GM12872 (cell line): Measurements from ENCODE around the gene CRYBB3.

Experiments
- CTCF ChIP-seq: IDR thresholded peaks from 3 replicates; pipeline ENCODE4 v1.5.1; 2011; ENCODE audit warnings: low read depth, mild to moderate bottlenecking, low read length, moderate library complexity; ENCODE audit not compliant: insufficient read depth

CRYBB3 gene

DNA sequence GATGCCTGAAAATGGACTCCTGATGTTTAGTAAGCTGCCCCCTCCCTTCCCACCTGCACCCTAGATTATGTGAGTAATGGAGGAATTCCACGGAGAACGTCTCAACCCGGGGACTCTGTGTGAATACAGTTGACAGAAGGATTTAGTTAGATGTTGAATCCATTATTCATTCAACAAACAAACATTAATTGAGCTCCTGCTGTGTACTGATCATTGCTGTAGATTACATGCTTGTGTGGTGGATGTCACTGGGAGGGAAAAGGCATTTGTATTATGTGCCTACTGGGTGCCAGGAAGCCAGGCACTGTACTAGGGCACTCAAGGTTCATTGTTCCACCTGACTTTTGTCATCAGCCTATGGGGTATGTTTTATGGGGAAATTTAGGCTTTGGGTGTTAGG lies 22.9 kb upstream of the CRYBB3 start:
- TF ChIP-seq CTCF: no peak

DNA sequence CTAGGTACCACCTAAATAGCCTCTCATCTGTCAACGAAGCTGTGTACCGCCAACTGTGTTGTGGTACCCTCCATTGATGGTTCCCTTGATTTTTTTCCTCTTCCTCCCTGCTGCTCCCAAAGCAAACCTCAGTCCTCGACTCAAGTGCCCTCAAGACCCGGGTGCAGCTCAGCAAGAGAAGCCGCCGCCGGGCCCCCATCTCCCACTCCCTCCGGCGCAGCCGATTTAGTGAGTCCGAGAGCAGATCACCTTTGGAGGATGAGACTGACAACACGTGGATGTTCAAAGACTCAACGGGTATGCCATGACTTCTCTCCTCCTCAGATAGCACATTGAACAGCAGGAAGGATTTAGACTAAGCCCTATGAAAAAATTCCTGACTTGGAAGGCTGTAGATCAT lies 22.4 kb upstream of the CRYBB3 start:
- no peak for TF ChIP-seq CTCF

DNA sequence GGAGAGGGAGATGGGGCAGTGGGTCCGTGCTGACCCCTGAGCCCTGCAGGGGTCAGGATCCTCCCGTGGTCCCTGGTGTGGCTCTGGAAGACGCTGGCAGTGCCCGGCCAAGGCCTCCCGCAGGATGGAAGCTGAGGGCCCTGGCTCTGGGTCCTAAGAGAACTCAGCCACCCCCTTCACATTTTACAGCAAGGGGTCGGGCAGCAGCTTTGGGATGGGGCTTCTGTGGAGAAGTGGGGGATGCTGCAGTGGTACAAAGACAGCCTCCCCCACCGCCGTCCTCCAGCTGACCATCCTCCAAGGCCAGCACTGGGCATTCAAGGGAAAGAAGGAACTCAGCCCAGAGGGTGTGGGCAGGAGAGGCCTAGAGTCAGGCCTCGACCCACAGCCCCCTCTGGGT lies 21.8 kb upstream of the CRYBB3 start:
- no peak for TF ChIP-seq CTCF

- TF ChIP-seq CTCF: no peak
Observed at GRCh38 chr22:25182131-25183110, 17.2 kb upstream of the CRYBB3 start.

DNA sequence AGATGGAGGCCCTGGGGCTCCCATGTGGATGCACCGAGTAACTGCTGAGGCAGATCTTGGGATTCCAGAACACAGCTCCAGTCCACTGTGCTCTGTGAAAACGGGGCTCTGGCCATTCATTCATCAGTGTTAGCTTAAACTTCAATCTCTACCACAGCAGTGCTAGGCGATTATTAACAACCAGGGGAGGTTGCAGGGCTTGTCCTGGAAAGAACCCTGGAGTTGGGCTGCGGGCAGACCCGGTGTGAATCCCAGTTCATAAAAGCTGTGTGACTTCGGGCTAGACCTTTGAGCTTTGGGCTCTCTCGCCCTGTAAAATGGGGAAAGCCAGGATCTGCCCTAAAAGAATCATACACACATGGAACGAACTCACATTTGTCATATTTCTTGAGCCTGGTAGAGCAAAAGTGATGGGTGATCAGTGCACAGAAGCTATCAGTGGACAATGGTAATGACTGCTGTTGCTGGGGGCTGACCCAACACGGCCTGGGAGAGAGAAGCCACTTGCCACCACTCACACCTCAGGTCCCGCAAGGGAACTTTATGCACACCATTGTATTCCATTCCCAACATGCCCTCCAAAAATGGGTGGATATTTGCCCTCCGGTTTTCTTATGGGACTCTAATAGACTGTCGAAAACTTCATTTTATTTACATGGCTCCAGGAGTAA lies 15.6 kb upstream of the CRYBB3 start:
- TF ChIP-seq CTCF: no peak

- no peak for TF ChIP-seq CTCF
Observed at GRCh38 chr22:25186140-25186539, 13.5 kb upstream of the CRYBB3 start.

DNA sequence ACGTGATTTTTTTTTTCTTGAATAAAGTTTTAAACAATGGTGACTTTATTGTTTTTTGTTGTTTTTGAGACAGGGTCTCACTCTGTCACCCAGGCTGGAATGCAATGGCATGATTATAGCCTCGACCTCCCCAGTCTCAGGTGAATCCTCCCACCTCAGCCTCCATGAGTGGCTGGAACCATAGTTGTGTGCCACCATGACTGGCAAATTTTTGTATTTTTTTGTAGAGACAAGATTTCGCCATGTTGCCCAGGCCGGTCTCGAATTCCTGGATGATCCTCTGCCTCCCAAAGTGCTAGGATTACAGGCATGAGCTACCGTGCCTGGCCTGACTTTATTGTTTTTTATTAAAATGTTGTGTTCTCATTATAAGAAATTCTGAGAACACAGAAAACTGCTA lies 12.2 kb upstream of the CRYBB3 start:
- no peak for TF ChIP-seq CTCF
